Esophagus muscularis mucosa (tissue), 4 donors: ENCODE results near the gene KIAA2012. TPM values are rescaled to one million over a fixed set of nuclear protein-coding genes. Genes with fewer than 3 reads are reported as not detected.

Experiments used
- DNase-seq: peaks from one replicate; pipeline ENCODE4 v3.0.0-alpha.2; 2017; ENCODE audit errors: extremely low spot score
- H3K27ac ChIP-seq, 4 donors: fragments of 200-600 bp; sonication (generic); replicated peaks in 1 of 4; 1 replicate in 3 of 4; 2 replicates in 1 of 4; pipeline ENCODE4 v1.5.1; 2016 to 2019; ENCODE audit warnings: mild to moderate bottlenecking in 1 of 4
- H3K27me3 ChIP-seq, 4 donors: fragments of 200-600 bp; sonication (generic); one replicate each; pipeline versions ENCODE4 v1.5.1 to v1.6.0; 2016 to 2019
- H3K36me3 ChIP-seq, 4 donors: fragments of 200-600 bp; sonication (generic); one replicate each; pipeline ENCODE4 v1.5.1; 2016 to 2019
- H3K4me1 ChIP-seq, 4 donors: fragments of 200-600 bp; sonication (generic); one replicate each; pipeline ENCODE4 v1.5.1; 2016 to 2019
- H3K4me3 ChIP-seq, 4 donors: fragments of 200-600 bp; sonication (generic); 1 replicate in 2 of 4; 2 replicates in 2 of 4; pipeline ENCODE4 v1.5.1; 2016 to 2019; ENCODE audit warnings: mild to moderate bottlenecking in 4 of 4, moderate library complexity in 1 of 4
- H3K9me3 ChIP-seq, 4 donors: fragments of 200-600 bp; sonication (generic); 1 replicate in 3 of 4; 2 replicates in 1 of 4; pipeline ENCODE4 v1.5.1; 2016 to 2019
- EP300 ChIP-seq: sonication (generic); formaldehyde crosslinking; IDR thresholded peaks from one replicate; pipeline ENCODE4 v1.6.1; 2017; ENCODE audit warnings: antibody characterized with exemption
- POLR2A ChIP-seq: fragments of 450-650 bp; IDR thresholded peaks from one replicate; pipeline ENCODE4 v1.6.1; 2017; ENCODE audit warnings: antibody characterized with exemption, moderate library complexity, mild to moderate bottlenecking, low read depth
- POLR2AphosphoS5 ChIP-seq, 2 donors: sonication (generic); formaldehyde crosslinking; IDR thresholded peaks; one replicate each; pipeline ENCODE4 v1.6.1; 2017; ENCODE audit warnings: antibody characterized with exemption in 2 of 2
- WGBS: methylation state at CpG from one replicate; pipeline ENCODE4 v1.1.5; 2018; 5-methylcytosine and 5-hydroxymethylcytosine counted together
- intact Hi-C: fragments of 100-400 bp; cut with DNase I; formaldehyde crosslinking; loops from one replicate; pipeline ENCODE4 v1.15.1; 2023
- total RNA-seq, 4 donors: library from RNA; depleted of rRNA; stranded (reverse); fragments of >200 nt; gene quantifications; one replicate each; pipeline versions ENCODE4 v1.1.0 to v1.2.1, GENCODE V29; 2016
- TF ChIP-seq, protein P1 (sequence below), 3 experiments: fragments of 200-600 bp in 2 of 3; fragments of 450-650 bp in 1 of 3; sonication (generic) in 2 of 3; IDR thresholded peaks; one replicate each; pipeline ENCODE4 v1.5.1; 2017 to 2019; ENCODE audit warnings: antibody characterized with exemption in 3 of 3, mild to moderate bottlenecking in 2 of 3, moderate library complexity in 1 of 3

Gene KIAA2012
- total RNA-seq, 4 donors from 2014 or later: 0.45 TPM; not detected in 3

DNA sequence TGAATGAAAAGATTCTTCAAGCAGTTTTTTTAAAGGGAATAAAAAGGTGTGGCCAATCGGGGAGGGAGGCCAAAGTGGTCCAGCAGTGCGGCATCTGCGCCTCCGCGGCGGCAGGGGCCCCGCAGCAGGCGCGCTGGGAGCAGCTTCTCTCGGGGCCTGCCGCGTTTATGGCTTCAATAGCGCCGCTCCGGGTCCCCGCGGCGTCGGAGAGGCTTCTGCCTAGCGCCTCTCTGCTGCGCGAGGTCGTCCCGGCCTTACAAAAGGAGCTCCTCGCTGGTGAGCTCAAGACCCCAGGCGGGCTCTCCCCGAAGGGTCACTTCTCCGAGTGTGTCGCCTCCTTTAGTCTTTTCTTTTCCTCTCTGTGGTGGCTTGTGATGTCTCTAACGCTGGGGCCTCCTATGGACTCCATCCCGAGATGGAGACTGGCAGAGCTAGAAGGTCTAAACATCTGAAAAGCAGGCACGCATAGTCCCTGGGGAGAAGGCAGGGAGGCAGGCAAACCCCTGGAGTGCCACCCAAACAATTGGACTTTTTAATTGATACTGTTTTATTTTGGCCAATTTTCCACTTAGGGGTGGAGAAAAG lies 98.3 kb downstream of the KIAA2012 start:
- intact Hi-C loops: no loop called here
- Histone ChIP-seq H3K27me3 (no peaks in the 10 kb centered on the region), H3K27ac (peak overlapping the region in 3 of 4 donors; percentile 37 to 69 (median 67)), H3K4me3 (peak overlapping the region; percentile 34 to 44 (median 42)), H3K36me3 (no peaks in the 10 kb centered on the region), H3K9me3 (no peaks in the 10 kb centered on the region), H3K4me1 (peaks cover 4 to 25% (median 21%) of the 10 kb centered on the region in 4 donors)
- DNase-seq: no peak
- WGBS: 29% methylated on average over 29 of the region's 32 CpGs
- TF ChIP-seq POLR2A (no peak), EP300 (no peak), POLR2AphosphoS5 (IDR thresholded peaks at IDR 0.05) (no peak)
- TF ChIP-seq, protein P1, sequence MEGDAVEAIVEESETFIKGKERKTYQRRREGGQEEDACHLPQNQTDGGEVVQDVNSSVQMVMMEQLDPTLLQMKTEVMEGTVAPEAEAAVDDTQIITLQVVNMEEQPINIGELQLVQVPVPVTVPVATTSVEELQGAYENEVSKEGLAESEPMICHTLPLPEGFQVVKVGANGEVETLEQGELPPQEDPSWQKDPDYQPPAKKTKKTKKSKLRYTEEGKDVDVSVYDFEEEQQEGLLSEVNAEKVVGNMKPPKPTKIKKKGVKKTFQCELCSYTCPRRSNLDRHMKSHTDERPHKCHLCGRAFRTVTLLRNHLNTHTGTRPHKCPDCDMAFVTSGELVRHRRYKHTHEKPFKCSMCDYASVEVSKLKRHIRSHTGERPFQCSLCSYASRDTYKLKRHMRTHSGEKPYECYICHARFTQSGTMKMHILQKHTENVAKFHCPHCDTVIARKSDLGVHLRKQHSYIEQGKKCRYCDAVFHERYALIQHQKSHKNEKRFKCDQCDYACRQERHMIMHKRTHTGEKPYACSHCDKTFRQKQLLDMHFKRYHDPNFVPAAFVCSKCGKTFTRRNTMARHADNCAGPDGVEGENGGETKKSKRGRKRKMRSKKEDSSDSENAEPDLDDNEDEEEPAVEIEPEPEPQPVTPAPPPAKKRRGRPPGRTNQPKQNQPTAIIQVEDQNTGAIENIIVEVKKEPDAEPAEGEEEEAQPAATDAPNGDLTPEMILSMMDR (IDR thresholded peaks at IDR 0.05): no peak

DNA sequence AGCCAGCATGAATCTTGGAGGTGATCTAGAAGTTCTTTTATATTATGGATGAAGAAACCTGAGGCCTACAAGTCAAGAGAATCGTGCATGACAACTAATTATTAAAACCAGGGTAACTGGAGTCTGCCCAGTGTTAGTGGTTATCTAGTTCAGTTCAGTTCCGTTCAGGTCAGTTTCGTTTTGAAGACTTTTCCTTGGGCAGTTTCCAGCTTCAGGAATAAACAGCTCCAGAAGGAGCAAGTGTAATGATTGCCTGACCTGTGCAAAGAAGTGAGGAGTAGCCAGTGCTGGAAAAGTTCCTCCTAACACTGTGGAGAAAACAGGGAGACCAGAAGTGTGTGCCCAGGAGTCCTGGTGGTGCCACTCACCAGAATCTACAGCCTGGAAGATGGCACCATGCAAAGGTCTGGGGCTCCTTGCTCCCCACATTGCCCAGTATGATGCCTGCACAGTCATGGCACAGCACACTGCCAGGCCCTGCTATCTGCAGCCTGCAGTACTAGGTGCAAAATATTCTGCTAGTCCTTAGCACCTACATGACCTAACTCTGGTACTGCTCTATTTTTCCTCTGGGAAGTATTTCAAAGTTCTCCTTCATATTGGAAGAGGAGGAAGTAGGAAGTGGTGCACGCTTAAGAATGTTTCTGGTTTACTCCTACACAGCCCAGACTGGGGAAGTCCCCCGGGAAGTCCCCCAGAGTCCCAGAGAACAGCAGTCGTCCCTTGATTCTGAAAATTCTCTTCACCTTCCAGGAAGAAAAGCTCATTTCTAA lies 99.6 kb downstream of the KIAA2012 start:
- TF ChIP-seq POLR2A: no peak
- TF ChIP-seq, protein P1 (IDR thresholded peaks at IDR 0.05): no peak
- TF ChIP-seq POLR2AphosphoS5 (IDR thresholded peaks at IDR 0.05): no peak
- TF ChIP-seq EP300: no peak

DNA sequence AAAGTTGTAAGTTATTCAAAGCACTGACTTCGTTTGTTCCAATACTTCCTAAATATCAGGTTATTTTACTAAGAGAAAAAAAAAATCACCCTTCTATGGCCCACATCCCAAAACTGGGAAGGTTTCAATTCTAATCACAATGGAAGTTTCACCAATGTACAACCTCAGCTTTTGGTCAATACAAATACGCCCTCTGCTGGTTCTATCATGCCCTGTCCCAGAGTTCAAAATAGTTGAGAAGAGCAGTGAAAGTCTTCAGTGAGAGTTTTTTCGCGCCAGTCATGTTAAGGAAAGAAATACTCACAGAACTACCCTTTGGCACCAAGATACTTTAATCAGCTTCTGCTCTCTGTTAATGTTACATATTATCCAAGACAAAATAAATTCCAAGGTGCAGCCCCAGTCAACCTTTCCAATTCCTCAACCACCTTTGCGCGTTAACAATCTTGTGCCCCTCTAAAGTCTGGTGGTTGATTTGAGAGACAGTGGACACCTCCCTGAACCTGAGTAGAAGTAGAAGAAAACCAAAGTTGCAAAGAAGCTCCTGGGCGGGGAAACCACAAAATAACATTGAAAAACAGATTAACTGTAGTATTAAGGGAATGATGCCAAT lies 105.4 kb downstream of the KIAA2012 start:
- Histone ChIP-seq H3K36me3 (no peaks in the 10 kb centered on the region), H3K9me3 (no peaks in the 10 kb centered on the region), H3K4me1 (no peaks in the 10 kb centered on the region), H3K27me3 (no peaks in the 10 kb centered on the region), H3K27ac (no peak overlapping the region), H3K4me3 (no peak overlapping the region)
- no peak for DNase-seq
- WGBS: 44% methylated on average over 7 of the region's 7 CpGs
- intact Hi-C loops: loop anchor here (2.0 to 5.0 kb wide), 3 partner anchors 141 to 382 kb away; no protein-coding TSS in a partner anchor
- TF ChIP-seq POLR2A: no peak
- TF ChIP-seq, protein P1 (IDR thresholded peaks at IDR 0.05): peak; percentile 81 to 87 (median 85)

More for the DNA sequence above, 99.6 kb downstream of the KIAA2012 start:
- DNase-seq: no peak
- 32% methylated on average over 6 of the region's 6 CpGs for WGBS
- Histone ChIP-seq H3K36me3 (no peaks in the 10 kb centered on the region), H3K27me3 (no peaks in the 10 kb centered on the region), H3K9me3 (no peaks in the 10 kb centered on the region), H3K27ac (peak overlapping the region; percentile 35 to 69 (median 58)), H3K4me1 (peaks cover 4 to 25% (median 21%) of the 10 kb centered on the region in 4 donors), H3K4me3 (peak overlapping the region in 2 of 4 donors; percentile 9 to 24)
- intact Hi-C loops: no loop called here

DNA sequence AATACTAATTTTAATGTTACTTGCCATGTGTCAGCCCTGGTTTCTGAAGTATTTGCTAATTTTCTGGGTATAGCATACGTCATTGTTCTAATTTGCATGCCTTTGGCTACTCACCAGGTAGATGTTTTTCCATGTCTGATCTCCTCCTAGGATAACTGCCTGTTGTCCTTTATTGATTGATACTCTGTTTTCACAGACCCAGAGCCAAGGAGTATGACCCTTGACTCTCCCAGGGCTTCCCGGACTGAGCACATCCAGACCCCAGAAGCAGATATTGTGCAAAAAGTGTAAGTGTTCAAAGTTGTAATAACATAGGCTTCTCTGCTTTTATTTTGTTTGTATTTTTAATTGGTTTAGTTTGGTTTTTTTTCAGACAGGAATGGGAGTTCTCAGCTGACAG lies 111.5 kb downstream of the KIAA2012 start:
- Histone ChIP-seq H3K9me3 (no peaks in the 10 kb centered on the region), H3K27me3 (peaks cover 0 to 5% (median 0%) of the 10 kb centered on the region in 4 donors), H3K4me3 (no peak overlapping the region), H3K27ac (no peak overlapping the region), H3K4me1 (no peaks in the 10 kb centered on the region), H3K36me3 (no peaks in the 10 kb centered on the region)
- intact Hi-C loops: no loop called here
- WGBS: 65% methylated on average over 2 of the region's 2 CpGs
- no peak for DNase-seq
- TF ChIP-seq, protein P1 (IDR thresholded peaks at IDR 0.05): no peak
- no peak for TF ChIP-seq POLR2A
- TF ChIP-seq EP300: no peak
- no peak for TF ChIP-seq POLR2AphosphoS5 (IDR thresholded peaks at IDR 0.05)
